ENCODE results near the gene IFT172. TPM values are rescaled to one million over a fixed set of nuclear protein-coding genes. Genes with fewer than 3 reads are reported as not detected.

IFT172 gene
- total RNA-seq, 2 donors from 2014 or later = 14.3 to 41.2 TPM

DNA sequence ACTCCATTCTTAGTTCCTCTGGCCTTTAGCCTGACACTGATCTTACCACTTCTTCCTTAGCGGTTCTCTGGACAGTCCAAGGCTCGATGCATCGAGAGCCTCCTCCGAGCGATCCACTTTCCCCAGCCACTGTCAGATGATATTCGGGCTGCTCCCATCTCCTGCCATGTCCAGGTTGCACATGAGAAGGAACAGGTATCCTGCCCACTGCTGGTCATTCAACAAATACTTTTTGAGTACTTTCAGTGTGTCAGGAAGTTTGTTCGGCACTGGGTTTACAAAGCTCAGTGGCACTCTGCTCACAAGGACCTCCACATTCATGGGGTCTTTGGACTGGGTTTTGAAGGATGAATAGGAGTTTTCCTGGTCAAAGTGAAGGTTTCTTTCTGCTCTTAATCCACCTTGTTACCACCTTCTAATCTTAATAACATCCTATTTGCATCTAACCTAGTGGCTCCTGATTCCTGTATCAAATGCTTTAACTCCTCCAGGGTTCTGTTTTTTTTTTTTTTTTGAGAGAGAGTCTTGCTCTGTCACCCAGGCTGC is 32.9 kb upstream of the IFT172 start:
- H3K27me3 ChIP-seq = no peaks in the 10 kb centered on the region
- no peaks in the 10 kb centered on the region for H3K36me3 ChIP-seq (replicated peaks in 1 of 2; ENCODE audit: insufficient read depth in 1 of 2, low read depth in 2 of 2)
- no peaks in the 10 kb centered on the region for H3K4me1 ChIP-seq
- TF ChIP-seq, protein P1, sequence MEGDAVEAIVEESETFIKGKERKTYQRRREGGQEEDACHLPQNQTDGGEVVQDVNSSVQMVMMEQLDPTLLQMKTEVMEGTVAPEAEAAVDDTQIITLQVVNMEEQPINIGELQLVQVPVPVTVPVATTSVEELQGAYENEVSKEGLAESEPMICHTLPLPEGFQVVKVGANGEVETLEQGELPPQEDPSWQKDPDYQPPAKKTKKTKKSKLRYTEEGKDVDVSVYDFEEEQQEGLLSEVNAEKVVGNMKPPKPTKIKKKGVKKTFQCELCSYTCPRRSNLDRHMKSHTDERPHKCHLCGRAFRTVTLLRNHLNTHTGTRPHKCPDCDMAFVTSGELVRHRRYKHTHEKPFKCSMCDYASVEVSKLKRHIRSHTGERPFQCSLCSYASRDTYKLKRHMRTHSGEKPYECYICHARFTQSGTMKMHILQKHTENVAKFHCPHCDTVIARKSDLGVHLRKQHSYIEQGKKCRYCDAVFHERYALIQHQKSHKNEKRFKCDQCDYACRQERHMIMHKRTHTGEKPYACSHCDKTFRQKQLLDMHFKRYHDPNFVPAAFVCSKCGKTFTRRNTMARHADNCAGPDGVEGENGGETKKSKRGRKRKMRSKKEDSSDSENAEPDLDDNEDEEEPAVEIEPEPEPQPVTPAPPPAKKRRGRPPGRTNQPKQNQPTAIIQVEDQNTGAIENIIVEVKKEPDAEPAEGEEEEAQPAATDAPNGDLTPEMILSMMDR (IDR thresholded peaks at IDR 0.05) = no peak
- no peak for TF ChIP-seq POLR2A (IDR thresholded peaks at IDR 0.05)
- WGBS, 2 donors = 79 to 89% methylated on average over 7 of the region's 7 CpGs
- no peak for DNase-seq
- no peak overlapping the region for H3K4me3 ChIP-seq
- H3K9me3 ChIP-seq = no peaks in the 10 kb centered on the region
- no peak for ATAC-seq
- no peak overlapping the region for H3K27ac ChIP-seq
- intact Hi-C loops (cut with DNase I) = no loop called here

DNA sequence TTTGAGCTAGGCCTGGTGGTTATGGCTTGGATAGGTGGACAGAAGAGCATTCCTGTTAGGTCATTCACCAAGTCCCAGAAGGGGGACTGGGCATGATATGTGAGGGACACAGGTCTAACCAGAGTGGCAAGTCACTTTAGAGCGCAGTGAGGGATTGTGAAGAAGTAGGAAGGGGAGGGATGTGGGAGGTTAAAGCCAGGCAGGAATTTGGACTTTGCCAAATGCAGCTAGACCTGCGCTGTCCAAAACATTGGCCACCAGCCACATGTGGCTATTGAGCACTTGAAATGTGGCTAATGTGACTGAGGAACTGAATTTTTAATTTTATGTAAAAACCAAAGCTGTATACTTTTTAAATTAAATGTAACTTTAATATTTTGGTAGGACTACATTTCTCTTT is 30.8 kb upstream of the IFT172 start:
- H3K36me3 ChIP-seq (replicated peaks in 1 of 2; ENCODE audit: insufficient read depth in 1 of 2, low read depth in 2 of 2) = no peaks in the 10 kb centered on the region
- no peak overlapping the region for H3K27ac ChIP-seq
- TF ChIP-seq, protein P1 (IDR thresholded peaks at IDR 0.05) = no peak
- no peak for TF ChIP-seq POLR2A (IDR thresholded peaks at IDR 0.05)
- intact Hi-C loops (cut with DNase I) = no loop called here
- DNase-seq = no peak
- ATAC-seq = no peak
- H3K27me3 ChIP-seq = no peaks in the 10 kb centered on the region
- H3K9me3 ChIP-seq = no peaks in the 10 kb centered on the region
- H3K4me3 ChIP-seq = no peak overlapping the region
- WGBS, 2 donors = 89 to 95% methylated on average over 2 of the region's 2 CpGs
- no peaks in the 10 kb centered on the region for H3K4me1 ChIP-seq

DNA sequence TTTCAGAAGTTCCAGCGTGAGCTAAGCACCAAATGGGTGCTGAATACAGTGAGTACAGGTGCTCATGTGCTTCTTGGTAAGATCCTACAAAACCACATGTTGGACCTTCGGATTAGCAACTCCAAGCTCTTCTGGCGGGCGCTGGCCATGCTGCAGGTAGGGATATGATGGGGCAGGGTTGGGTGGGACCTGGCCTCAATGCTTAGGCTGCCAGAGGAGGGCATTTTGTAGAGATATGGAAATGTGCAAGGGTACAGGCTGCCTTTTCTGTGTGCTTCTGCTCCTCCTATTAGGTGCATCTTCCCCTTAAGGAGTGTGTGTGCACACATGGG is 29.2 kb upstream of the IFT172 start:
- Histone ChIP-seq H3K27me3 (no peaks in the 10 kb centered on the region), H3K36me3 (replicated peaks in 1 of 2; ENCODE audit: insufficient read depth in 1 of 2, low read depth in 2 of 2) (no peaks in the 10 kb centered on the region), H3K9me3 (no peaks in the 10 kb centered on the region), H3K4me3 (no peak overlapping the region), H3K27ac (no peak overlapping the region), H3K4me1 (no peaks in the 10 kb centered on the region)
- WGBS, 2 donors = 86 to 87% methylated on average over 4 of the region's 4 CpGs
- TF ChIP-seq POLR2A (IDR thresholded peaks at IDR 0.05) = no peak
- TF ChIP-seq, protein P1 (IDR thresholded peaks at IDR 0.05) = no peak
- intact Hi-C loops (cut with DNase I) = no loop called here
- no peak for ATAC-seq
- DNase-seq = no peak

DNA sequence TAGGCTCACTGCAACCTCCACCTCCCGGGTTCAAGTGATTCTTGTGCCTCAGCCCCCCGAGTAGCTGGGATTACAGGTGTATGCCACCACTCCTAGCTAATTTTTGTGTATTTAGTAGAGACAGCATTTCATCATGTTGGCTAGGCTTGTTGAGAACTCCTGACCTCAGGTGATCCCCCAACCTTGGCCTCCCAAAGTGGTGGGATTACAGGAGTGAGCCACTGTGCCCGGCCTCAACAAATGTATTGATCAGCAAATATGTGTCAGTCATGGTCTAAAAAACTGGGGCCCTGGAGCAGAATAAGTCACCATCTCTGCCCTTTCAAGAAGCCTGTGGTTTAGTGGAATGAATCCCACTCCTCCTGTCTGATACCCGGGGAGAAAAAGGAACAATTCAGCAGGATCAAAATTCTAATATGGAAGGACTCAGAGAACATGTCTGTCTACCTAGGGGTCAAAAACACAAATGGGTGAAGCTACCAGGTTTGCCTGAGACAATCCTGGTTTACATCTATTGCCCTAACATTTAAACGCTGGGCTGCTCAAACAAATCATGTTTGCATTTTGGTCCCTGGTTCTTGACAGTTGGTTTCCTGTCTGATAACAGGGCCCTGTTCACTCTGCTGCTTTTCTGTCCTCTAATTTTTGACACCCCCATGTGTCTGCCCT is 28.7 kb upstream of the IFT172 start:
- H3K36me3 ChIP-seq (replicated peaks in 1 of 2; ENCODE audit: insufficient read depth in 1 of 2, low read depth in 2 of 2) = no peaks in the 10 kb centered on the region
- H3K4me3 ChIP-seq = no peak overlapping the region
- no peaks in the 10 kb centered on the region for H3K27me3 ChIP-seq
- 53 to 54% methylated on average over 5 of the region's 5 CpGs for WGBS, 2 donors
- intact Hi-C loops (cut with DNase I) = no loop called here
- H3K4me1 ChIP-seq = no peaks in the 10 kb centered on the region
- DNase-seq = no peak
- no peak overlapping the region for H3K27ac ChIP-seq
- no peak for TF ChIP-seq POLR2A (IDR thresholded peaks at IDR 0.05)
- TF ChIP-seq, protein P1 (IDR thresholded peaks at IDR 0.05) = no peak
- no peaks in the 10 kb centered on the region for H3K9me3 ChIP-seq
- ATAC-seq = no peak

DNA sequence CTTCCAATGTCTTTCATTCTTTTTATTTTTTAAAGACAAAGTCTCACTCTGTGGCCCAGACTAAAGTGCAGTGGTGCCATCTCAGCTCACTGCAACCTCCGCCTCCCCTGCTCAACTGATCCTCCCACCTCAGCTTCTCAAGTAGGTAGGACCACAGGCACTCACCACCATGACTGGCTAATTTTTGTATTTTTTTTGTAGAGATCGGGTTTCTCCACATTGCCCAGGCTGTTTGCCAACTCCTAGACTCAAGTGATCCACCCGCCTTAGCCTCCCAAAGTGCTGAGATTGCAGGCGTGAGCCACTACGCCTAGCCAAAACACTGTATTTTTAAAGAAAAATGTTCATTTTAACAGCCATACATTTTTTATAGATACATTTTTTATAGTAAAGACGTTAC is 19.8 kb upstream of the IFT172 start:
- Histone ChIP-seq H3K4me1 (no peaks in the 10 kb centered on the region), H3K4me3 (no peak overlapping the region), H3K27ac (no peak overlapping the region), H3K27me3 (peaks cover 0 to 4% of the 10 kb centered on the region in 2 donors), H3K36me3 (replicated peaks in 1 of 2; ENCODE audit: insufficient read depth in 1 of 2, low read depth in 2 of 2) (no peaks in the 10 kb centered on the region), H3K9me3 (no peaks in the 10 kb centered on the region)
- ATAC-seq = no peak
- intact Hi-C loops (cut with DNase I) = no loop called here
- TF ChIP-seq, protein P1 (IDR thresholded peaks at IDR 0.05) = no peak
- TF ChIP-seq POLR2A (IDR thresholded peaks at IDR 0.05) = no peak
- 61 to 66% methylated on average over 6 of the region's 6 CpGs for WGBS, 2 donors
- no peak for DNase-seq

Measured in body of pancreas (tissue), 4 donors.